T-helper 22 cell (primary cell): ENCODE data around the gene KDM4C.

Experiments
- DNase-seq: peaks from one replicate; pipeline ENCODE4 v3.0.0-alpha.2; 2020; ENCODE audit warnings: low read depth

KDM4C gene

DNA sequence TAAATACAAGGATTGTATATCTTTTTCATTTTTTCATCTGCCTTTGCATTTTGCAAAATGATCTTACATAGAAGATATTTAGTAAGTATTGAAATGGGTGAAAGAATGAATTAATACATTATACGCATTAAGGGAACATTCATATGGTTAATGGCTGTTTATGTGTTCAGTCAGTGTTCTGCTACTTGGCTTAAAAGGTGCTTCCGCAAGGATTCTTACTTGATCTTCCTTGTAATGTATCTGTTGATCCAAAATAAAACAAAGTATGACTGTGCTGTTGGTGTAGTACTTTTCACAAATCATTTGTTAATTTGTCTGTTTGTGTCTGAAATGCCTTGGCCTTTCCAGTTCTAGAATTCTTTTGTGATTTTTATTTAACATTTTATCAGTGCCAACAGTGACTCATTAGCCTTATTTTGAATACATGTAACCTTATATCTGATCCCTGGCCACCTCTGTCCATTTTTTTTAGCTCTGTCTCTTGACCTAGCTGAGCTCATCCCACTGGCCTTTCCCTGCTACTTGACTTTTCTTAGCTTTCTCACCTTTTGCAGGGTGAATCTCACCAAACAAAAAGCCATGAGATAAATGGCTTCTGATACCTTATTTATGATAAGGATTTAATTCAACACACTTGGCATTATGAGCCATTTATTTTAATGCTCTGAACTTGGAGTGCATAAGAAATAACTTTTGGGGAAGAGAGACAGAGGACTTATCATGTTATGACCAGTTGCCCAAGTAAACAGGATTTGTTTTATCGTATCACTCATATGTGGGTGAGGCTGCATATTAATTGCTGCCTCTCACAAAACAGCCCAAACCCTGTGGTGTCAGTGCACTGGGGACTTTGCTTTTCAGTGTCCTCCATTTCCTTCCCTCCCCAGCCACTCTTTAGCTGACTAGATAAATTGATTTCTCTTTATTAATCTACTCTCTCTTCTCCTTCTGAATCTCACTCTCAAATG is 340.3 kb downstream of the KDM4C start:
- DNase-seq = no peak

DNA sequence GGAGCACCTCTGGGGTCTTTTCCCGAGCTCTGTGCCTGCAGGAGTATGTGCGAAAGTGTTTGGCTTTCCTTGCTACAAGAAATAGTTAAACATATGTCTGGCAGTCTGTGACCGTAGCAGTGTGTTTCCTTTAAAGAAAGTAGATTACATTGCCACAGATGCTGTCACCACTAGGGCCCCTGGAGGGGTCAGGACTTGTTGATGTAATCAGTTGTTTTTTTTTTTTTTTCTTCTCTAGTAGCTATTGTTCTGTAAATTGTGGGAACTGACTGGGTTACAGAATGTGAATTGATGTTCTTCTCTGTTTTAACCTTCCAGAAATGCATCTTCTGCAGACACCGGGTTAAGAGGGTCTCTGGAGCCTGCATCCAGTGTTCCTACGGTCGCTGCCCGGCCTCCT is 345.6 kb downstream of the KDM4C start:
- no peak for DNase-seq

DNA sequence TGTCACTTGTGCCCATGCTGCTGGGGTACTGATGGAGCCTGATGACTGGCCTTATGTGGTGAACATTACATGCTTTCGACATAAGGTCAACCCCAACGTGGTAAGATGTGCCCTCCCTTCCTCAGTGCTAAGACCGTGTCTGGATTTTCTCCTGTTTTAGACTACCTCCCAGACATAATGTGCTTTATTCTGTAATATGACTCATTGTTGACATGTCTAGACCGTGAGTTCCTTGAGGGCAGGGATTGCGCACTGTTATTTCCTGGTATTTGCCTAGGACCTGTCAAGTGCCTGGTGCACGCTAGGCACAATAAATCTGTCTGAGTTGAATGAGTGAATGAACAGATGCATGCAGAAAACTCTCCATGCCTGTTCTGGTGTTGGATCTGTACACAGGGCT is 346.0 kb downstream of the KDM4C start:
- DNase-seq = no peak

DNA sequence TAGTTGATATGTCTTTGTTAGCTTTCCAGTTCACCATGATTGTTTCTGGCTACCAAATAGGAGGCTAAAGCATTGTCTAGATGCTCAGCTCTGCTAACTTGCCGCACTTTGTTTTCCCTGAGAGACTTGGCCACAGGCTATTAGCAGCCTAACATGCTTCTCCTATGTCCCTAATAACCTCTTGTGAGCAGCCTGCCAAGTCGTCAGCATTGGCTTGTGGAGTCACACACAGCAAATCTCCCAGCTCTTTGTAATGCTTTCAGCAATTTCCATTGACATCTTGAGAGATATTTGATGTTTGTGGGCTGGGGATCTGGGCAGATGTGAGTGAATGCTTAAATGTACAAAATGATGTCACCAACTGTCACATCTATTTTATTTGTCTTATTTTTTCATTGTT is 346.9 kb downstream of the KDM4C start:
- no peak for DNase-seq

DNA sequence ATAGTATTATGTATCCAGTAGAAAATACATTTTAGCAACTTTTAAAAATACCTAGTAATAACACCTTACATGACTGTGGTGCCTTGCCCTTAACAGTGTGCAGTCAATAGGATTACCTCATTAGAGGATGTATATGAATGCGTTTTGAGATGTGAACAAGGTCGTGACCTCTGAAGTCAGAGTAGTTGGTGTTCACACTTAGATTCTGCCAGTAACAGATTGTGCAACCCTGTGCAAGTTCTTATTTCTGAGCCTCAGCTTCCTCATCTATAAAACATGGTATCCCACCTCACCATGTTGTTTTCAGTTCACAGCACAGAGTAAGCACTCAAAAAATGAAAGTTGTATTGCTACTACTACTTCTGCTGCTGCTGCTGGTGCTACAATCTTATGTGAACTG is 347.3 kb downstream of the KDM4C start:
- no peak for DNase-seq

DNA sequence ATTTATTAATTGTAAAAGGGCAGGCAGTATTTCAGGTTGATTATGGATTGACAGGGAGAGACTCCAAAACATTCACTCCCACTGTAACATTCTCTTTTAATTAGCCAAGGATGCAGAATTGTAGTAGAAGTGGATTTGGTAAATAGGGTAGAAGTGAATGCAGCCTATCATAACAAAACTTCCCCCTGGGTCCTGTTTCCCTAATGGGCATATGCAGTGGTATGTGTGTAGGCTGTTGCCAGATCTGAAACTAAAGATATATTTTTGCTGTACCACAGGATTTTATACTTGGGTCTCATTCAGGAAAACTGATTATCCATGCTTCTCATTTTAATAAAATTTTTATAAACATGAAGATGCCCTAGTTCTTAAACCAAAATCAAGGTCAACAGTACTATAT is 351.2 kb downstream of the KDM4C start:
- DNase-seq = no peak

DNA sequence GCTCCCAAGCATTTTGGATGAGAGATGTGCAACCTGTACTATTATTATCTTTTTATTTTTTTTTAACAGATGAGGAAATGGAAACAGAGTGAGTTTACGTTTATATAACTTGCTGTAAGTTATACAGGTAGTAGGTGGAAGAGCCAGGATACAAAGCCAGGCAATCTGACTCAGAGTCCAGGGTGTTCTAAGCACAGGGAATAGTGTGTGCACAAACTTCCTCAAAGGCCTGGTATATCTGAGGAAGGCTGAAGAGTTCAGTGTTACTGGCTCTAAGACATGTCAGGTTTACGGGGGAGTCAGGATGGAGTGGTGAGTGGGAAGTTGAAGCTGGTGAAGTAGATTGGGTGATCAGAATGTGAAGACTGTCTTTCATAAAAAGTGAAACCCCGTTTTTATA is 353.6 kb downstream of the KDM4C start:
- DNase-seq = no peak

DNA sequence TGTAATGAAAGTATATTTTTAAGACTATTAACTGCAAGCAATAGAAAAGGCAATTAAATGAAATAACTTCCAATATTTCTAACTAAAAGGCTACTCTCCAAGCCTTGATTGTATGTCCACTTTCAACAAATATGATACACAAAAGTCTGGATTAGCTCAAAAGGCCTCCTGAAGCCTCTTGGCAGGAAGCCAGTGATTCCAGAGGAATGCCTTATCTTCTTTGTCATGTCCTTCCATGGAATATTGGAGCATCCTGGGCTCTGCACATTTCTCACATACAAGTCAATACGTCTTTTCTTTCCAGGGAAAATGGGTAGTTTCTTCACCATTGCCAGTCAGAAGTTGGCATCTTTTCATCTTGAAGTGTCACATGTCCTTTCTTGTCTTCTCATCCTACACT is 357.8 kb downstream of the KDM4C start:
- no peak for DNase-seq

DNA sequence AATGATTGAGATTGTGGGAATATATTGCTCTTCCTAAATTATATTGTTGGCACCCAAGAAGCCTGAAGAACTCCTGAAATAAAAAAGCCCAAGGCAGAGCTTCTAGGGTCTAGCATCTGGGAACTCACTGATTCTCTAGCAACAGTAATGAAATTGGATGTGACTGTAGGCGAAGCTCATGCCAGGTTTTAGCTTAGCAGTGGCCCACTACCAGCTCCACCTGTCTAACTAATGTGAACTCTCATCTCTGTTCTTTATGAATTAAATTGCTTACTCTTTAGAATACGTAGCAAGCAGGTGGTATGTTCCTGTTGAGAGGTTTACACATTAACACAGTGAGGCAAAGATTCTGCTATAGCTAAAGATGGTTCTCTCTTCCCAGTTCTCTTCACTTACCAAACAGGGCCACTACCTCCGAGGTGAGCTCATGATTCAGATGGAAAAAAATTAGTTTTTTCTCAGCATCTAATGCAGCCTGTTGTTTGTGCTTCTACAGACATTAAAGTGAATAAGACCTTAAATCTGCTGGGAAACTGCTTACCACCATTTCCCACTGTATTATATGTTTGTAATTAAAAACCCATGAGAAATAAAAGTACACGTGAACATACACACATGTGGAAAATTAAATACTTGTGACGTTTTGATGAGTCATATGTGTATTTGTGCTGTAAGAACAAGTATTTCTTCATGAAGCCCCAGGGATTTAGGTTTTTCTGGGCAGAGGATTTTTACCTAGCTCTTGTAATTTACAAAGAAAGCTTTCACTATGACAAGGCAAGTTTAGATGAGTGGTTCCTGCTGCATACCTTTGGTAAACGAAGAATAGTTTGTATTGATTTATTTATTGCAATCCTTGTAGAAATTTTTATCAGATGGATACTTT is 360.1 kb downstream of the KDM4C start:
- no peak for DNase-seq

DNA sequence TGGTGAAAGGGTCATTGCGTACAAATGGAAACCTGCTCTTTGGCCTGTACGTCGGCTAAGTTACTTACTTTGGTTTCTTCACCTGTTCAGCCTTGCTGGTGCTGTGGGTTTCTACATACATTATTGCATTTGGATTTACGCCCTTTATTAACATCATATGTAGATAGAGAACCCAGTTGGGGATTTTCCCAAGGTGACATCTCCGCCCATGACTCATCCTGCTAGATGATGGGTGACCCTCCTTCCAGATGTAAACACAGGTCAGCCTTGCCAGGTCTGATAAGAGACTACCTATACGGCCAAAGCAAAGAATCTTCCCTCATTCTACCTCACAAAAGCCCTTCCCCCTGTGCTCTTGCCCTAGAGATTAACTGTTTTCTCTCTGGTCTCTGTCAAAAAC is 360.9 kb downstream of the KDM4C start:
- no peak for DNase-seq

DNA sequence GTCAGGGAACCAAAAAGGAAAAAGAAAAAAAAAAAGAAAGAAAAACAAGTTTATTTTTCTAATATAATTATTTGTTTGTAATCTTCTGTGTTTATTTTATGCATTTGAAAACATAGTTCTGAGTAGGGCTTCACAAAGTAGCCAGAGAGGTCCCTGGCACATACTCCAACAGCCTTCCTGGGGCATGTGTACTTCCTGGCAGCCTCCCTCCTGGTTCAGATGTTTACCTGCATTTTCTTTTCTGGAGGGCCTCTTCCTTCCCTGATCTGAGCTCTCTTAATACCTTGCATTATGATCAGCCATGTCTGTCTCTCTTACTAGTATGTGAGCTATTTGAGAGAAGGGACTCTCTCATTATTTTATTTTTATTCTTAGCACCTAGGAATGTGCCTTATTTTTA is 361.8 kb downstream of the KDM4C start:
- DNase-seq = no peak

DNA sequence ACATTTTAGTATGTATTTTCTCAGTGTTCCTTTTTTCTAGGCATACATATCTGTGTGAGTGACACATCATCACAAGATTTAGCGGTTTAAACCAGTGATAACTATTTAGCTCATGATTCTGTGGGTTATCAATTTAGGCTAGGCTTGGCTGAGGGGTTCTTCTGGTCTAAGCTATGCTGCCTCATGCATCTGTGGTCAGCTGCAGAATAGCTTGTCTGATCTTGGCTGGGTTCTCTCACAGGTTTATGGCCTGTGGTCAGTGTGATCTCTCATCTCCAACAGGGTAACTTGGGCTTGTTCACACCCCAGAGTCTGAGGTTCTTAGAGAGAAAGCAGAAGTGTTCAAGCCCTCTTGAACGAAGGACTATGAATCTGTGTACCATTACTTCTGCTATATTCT is 363.3 kb downstream of the KDM4C start:
- DNase-seq = no peak

DNA sequence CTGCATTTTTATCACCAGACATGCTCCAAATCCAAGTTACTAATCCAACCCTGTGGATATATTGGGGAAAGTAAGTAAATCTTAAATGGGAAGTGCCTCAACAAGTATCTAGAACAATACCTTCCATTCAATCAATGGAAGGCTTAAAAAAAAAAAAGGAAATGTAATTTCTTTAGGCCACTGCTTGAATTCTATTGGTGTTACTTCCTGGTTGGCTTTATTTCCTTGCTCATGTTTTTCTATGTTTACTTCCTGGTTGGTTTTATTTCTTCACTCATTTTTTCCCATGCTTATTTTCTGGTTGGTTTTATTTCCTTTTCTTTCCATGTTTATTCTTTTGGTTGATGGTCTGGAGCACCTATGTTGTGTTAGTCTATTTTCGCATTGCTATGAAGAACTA is 363.9 kb downstream of the KDM4C start:
- DNase-seq = no peak

DNA sequence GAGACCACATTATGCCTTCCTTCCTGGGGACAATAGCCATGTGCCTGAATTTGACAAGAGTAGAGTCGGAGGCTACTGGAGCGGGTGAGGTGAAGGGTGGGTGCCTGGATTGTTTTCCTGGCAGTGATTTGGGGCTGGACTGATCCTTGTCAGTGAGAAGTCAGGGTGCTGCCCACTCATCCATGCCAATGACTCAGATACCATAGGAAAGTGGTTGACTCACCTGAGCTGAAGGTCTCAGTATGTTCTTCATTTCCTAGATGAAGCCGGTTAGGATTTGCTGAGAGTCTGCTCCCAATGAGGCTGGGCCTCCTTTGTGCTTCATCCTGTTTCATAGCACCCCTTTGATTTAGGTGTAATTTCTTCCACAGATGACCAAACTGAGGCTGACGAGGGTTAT is 366.0 kb downstream of the KDM4C start:
- DNase-seq = no peak

DNA sequence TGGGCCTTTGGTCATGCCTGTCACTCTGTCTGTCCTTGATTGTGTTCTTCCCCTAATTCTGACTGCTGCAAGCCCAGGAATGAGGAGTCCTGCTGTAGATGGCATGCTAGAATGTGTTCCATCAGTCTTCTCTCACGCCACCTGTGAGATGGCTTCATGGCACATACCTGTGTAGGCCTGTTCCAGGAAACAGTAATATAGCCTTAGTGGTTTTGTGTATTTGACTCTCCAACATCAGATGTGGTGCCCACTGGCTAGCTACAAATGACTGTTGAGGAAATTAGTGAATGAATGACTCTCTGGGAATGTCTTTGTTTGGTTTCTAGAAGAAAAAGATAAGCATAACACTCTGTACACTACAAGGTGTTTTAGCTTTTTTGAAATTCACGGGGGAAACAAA is 367.5 kb downstream of the KDM4C start:
- DNase-seq = no peak

DNA sequence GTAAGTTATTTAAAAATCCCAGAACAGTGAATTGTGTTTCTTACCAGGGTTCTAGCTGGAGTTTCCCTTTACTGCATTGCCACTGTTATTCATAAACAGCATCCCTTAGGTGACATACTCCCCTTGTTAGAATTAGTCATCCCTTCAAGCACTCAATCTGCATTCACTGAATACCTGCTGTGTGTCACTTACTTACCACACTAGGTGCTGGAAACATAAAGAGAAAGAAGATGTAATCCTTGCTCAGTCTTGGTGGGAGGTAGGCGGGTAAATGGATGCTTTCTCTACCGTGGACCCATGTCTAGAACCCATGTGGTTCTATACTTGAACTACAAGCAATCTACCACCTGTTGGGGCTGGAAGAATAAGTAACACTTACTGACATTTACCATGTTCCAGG is 371.6 kb downstream of the KDM4C start:
- DNase-seq = no peak

DNA sequence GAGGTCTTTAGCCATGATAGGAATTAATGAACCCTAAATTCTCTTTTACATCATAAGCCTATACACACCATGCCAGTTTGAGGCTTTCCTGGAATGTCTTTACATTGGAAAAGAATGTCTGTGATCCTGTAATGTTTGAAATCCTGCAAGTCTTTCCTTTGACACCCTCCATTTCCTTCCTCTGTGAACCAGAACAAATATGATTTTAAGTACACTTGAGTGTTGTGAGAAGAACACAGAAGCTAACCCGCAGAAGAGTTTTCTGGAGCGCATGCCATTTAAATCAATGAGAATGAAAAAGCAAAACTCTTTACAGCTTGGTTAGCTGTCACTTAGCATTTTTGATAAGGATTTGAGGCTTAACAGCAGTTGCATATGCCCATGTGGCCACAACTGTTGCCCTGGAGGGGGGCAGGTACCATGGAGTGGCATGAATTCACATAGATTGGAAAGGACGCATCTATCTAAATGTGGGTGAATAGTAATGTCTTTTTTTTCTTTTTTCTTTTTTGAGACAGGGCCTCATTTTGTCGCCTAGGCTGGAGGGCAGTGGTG is 372.6 kb downstream of the KDM4C start:
- DNase-seq = no peak

DNA sequence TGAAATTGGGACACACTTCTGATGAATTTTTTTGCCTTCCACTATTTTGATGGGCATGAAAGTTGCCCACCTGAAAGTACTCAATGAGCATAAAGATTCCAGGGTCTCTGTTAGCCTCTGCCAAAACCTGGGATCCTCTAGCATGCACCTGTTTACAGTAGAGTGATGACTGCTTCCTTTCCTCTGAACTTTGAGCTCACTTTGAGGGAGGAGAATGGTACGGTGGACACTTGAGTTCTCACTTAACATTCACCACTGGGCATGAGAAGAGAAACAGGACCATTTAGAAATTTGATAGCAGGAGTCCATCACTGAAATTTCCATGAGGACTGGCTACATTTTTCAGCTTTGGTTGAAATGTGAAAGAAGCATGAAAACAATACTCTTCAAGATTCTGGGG is 374.8 kb downstream of the KDM4C start:
- DNase-seq = no peak

DNA sequence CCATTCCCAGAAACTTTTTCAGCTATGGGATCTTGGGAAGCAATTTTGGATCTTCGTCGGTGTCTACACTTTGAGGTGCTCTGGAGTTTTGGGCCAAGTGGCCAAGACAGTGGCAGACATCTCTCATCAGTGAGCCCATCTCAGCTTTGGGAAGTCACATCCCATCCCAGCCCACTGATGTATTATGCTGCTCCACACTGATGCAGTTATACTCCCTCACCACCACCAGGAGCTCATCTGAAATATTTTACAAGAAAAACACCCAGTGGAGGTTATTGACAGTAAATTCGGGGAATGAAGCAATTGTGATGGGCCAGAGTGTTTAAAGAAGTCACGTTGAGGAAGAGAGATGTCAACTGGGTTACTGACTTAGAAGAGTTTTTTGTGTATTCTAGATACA is 378.0 kb downstream of the KDM4C start:
- no peak for DNase-seq

DNA sequence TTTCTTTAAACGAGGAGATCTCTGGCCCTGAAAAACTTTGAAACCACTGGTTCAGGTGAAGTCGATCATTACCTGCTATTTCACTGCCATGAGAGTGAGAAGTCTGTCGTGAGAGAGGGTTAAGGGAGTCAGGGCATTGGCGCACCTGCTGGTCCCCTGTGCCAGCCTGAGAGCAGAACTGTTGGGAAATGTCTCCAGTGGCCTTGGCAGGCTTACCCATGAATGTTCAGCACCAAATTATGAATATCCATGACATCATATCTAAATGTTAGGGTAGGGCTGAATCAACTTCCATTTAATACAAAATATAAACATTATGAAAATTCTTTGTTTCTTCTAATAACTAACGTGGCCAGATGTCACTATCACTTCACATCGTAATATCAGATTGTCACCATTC is 379.3 kb downstream of the KDM4C start:
- DNase-seq = no peak

DNA sequence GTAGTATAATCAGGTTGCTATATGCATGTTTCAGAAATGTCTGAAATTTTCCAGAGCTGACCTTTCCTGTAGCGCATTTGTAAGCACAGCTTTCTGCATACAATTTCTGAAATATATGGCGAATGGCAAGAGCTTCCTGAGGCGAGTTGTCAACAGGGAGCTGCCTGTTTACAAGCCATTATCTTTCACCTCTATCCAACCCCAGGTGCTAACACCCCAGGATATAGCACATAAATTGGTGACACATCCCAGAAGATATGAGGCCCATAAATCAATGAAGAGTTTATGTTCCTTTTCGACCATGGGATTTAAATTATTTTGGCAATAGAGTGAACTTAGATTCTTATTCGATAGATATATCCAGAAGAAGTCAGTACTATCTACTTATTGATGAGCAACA is 379.8 kb downstream of the KDM4C start:
- no peak for DNase-seq

DNA sequence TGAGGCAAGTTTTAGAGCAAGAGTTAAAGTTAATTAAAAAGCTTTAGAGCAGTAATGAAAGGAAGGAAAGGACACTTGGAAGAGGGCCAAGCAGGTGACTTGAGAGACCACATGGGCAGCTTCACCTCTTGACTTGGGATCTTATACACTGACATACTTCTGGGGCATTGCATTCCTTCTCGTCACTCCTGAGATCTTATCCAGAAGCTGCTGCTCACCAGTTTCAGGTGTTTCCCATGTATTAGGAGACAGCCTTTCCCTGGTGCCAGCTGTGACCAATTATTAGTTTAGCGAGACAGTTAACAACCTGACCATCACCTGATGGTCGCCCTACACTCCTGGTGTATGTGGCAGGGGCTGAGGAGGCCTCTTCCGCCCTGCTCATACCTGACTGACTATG is 382.1 kb downstream of the KDM4C start:
- DNase-seq = no peak

DNA sequence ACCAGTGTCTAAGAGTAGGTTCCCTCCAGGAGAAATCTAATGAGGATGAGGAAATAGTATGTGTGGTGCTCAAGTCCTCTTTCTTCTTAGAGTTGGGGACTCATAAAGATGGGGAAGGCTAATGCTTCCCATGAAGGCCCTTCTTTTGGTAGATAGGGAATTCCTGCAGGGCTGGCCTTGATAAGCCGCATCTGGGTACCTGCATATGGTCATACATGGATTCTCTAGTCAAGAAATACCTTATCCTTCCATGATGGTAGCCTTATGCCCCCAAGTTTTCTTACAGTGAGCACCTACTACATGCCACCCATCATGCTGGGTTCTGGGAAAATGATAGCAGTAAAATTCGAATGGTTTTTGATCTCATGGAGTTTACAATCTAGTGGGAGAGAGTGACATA is 382.6 kb downstream of the KDM4C start:
- no peak for DNase-seq
